ENCODE results near the gene NUFIP1. TPM values are rescaled to one million over a fixed set of nuclear protein-coding genes. Genes with fewer than 3 reads are reported as not detected.

Gene NUFIP1
- polyA plus RNA-seq, 2 donors = 1.8 to 3.0 TPM

DNA sequence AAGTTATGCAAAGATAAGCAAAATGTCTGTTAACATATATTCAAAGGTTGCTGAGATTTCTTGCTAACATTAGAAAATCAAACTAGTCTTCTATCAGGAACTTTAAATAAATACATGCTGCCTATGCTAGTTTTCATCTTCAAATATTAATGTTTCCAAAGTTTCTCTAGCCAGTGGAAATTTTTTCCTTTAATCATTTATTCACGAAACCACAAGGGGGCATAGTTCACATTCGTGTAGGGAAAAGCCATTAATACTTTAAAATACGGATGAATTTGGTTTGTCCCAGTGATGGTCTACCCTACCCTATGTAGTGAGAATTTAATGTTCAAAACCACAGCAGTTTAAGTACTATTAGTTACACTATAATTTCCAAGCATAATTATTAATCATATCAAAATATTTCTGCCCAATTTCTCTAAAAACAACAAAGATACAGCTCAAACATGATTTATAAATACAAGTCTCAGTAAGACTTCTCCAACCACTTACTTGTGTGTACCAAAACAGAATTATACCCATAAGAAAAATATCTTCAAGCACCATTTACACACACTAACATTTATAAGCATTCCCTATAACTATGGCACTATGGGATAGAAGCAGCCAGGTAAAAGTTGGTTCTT is 16.2 kb downstream of the NUFIP1 start:
- no peak overlapping the region for H3K27ac ChIP-seq (ENCODE audit: low read depth in 2 of 2, low read length in 1 of 2)
- H3K4me1 ChIP-seq (ENCODE audit: control insufficient read depth in 2 of 2, insufficient read depth in 2 of 2, low read length in 1 of 2) = no peaks in the 10 kb centered on the region
- H3K36me3 ChIP-seq (ENCODE audit: control insufficient read depth in 2 of 2, insufficient read depth in 2 of 2, low read length in 1 of 2) = peaks cover 0 to 3% of the 10 kb centered on the region in 2 donors
- WGBS, 2 donors = 9 to 12% methylated on average over 3 of the region's 3 CpGs
- H3K27me3 ChIP-seq (ENCODE audit: control insufficient read depth in 1 of 2, insufficient read depth in 2 of 2, low read length in 2 of 2) = no peaks in the 10 kb centered on the region
- no peak overlapping the region for H3K4me3 ChIP-seq (ENCODE audit: low read depth in 1 of 2, low read length in 2 of 2)
- H3K9me3 ChIP-seq (ENCODE audit: control insufficient read depth in 2 of 2, insufficient read depth in 1 of 2, low read depth in 1 of 2, low read length in 1 of 2) = no peaks in the 10 kb centered on the region

DNA sequence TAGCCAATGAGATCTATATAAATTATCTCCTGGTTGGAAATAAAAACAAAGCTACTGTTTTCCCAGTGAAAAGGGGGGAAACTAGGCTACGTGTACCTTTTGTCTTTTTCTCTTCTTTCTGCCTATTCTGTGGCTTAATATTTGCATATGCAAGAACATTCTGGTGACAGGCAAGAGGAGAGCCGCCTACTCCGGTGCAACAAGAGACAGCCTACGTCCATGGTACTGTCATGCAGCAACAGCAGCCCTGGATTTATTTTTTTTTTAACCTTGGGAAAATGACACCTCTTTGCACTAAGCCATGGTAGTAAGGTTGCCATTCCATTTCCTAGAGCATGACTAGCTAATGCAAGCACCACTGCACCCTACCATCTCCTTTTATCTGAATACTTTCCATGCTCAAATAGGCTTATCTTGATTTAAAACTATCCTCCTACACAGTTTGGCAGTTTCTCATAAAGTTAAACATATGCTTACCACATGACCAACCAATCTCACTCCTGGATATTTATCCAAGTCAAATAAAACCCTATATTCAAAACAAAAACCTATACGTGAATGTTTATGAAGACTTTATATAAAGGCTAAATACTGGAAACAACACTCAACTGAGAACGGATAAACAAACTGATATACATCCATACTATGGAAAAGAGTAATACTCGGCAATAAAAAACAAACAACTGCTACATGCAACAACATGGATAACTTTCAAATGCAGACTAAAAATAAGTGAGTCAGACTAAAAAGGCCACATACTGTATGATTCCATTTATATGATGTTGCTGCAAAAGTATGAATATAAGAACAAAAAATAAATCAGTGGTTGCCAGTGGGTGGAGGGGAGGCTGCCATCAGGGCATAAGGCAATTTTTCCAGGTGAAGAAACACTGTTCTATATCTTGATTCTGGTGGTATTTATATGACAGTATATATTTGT is 17.3 kb downstream of the NUFIP1 start:
- Histone ChIP-seq H3K9me3 (ENCODE audit: control insufficient read depth in 2 of 2, insufficient read depth in 1 of 2, low read depth in 1 of 2, low read length in 1 of 2) (no peaks in the 10 kb centered on the region), H3K36me3 (ENCODE audit: control insufficient read depth in 2 of 2, insufficient read depth in 2 of 2, low read length in 1 of 2) (peaks cover 0 to 3% of the 10 kb centered on the region in 2 donors), H3K4me3 (ENCODE audit: low read depth in 1 of 2, low read length in 2 of 2) (no peak overlapping the region), H3K27ac (ENCODE audit: low read depth in 2 of 2, low read length in 1 of 2) (no peak overlapping the region), H3K4me1 (ENCODE audit: control insufficient read depth in 2 of 2, insufficient read depth in 2 of 2, low read length in 1 of 2) (no peaks in the 10 kb centered on the region), H3K27me3 (ENCODE audit: control insufficient read depth in 1 of 2, insufficient read depth in 2 of 2, low read length in 2 of 2) (no peaks in the 10 kb centered on the region)
- 82 to 88% methylated on average over 7 of the region's 7 CpGs for WGBS, 2 donors

DNA sequence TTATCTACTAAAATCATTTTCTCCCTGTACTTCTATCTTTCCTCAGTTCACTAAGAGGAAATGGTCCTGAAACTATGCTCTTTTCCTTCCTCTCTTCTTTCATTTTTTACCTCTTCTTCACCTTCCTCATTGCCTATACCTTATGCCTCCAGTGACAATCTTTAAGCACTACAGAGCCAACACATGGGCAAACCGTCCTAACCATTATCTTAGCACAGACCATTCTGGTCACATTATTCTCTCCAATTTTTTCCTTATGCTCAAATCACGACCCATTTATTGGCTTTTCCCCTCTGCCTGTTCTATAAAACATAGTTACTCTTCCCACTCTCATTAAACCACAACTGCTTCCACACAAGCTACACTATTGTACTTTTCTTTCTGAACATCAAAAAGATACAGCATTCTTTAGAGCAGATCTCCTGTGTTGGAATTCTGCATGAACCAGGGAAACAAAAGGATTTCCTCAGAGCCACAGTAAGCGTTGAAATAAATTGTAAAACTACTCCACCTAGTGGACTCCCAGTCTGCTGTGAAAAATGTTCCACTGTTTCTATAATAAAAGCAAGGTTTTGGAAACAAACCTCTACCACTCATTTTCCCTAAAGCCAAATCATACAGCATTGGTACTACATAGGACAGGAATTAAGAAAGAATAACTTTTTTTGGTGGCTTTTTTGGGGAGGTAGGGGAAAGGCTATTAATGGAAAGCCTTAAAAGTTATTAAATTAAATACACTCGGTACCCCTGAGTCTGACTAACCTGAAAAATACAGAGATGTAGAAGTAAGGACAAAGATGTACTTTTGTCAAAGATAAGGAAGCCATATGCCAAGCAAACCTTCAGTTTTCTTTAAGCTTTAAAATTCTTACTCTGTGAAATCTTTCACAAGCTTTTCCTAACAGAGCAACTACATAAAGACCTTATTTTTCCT is 19.5 kb downstream of the NUFIP1 start:
- H3K27me3 ChIP-seq (ENCODE audit: control insufficient read depth in 1 of 2, insufficient read depth in 2 of 2, low read length in 2 of 2) = no peaks in the 10 kb centered on the region
- H3K36me3 ChIP-seq (ENCODE audit: control insufficient read depth in 2 of 2, insufficient read depth in 2 of 2, low read length in 1 of 2) = peaks cover 0 to 3% of the 10 kb centered on the region in 2 donors
- no peaks in the 10 kb centered on the region for H3K9me3 ChIP-seq (ENCODE audit: control insufficient read depth in 2 of 2, insufficient read depth in 1 of 2, low read depth in 1 of 2, low read length in 1 of 2)
- no peak overlapping the region for H3K27ac ChIP-seq (ENCODE audit: low read depth in 2 of 2, low read length in 1 of 2)
- H3K4me3 ChIP-seq (ENCODE audit: low read depth in 1 of 2, low read length in 2 of 2) = no peak overlapping the region
- no peaks in the 10 kb centered on the region for H3K4me1 ChIP-seq (ENCODE audit: control insufficient read depth in 2 of 2, insufficient read depth in 2 of 2, low read length in 1 of 2)
- WGBS, 2 donors = 49 to 55% methylated on average over 4 of the region's 4 CpGs

DNA sequence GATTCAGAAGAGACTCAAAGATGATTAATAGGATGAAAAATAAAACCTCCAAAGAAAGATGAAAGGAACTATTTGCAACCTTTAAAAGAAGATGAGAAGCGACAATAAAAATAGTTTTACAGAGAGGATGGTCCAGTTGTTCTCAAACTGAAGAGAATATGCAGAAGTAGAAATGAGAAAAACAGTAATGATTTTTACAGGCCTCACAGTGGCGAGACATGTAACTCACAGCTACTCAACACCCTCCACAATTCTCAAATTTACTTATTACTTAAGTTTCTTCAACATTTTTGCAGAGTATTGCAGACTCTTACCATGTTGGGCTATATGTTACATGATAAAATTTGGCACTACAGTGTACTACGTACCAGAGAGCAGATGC is 20.8 kb downstream of the NUFIP1 start:
- 82 to 90% methylated on average over 3 of the region's 3 CpGs for WGBS, 2 donors
- Histone ChIP-seq H3K27me3 (ENCODE audit: control insufficient read depth in 1 of 2, insufficient read depth in 2 of 2, low read length in 2 of 2) (no peaks in the 10 kb centered on the region), H3K4me3 (ENCODE audit: low read depth in 1 of 2, low read length in 2 of 2) (no peak overlapping the region), H3K9me3 (ENCODE audit: control insufficient read depth in 2 of 2, insufficient read depth in 1 of 2, low read depth in 1 of 2, low read length in 1 of 2) (no peaks in the 10 kb centered on the region), H3K36me3 (ENCODE audit: control insufficient read depth in 2 of 2, insufficient read depth in 2 of 2, low read length in 1 of 2) (peaks cover 0 to 4% of the 10 kb centered on the region in 2 donors), H3K27ac (ENCODE audit: low read depth in 2 of 2, low read length in 1 of 2) (no peak overlapping the region), H3K4me1 (ENCODE audit: control insufficient read depth in 2 of 2, insufficient read depth in 2 of 2, low read length in 1 of 2) (no peaks in the 10 kb centered on the region)

DNA sequence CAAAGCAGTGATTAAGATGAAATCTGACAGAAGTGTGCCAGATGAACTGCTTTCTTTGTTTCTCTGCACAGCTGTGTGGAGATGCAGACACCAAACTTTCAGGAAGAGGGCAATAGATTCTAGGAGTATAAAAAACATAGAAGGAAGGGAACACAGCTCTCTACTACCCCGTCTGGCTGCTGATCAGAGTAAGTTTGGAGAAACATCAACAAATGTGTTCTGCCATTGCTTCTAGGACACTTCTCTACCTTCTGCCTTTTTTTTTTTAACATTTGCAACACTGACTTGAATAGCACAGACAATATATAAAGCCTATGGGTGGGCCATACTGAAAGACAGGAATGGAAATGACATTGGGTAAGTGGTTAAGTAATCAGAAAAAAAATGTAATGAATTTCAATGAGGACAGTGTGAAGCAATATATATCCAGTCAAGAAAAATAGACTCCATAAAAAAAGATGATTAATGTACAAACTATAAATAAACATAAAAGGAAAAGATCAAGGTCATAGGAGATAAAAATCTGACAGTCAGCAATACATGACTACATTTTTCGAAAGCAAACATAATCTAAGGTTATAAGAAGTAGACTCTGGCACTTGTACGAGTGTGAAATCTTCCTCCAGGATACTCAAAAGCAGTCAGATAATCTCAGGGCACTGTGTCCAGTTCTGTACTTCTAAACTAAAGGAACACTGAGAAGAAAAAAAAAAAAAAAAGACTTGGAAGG is 21.4 kb downstream of the NUFIP1 start:
- Histone ChIP-seq H3K4me3 (ENCODE audit: low read depth in 1 of 2, low read length in 2 of 2) (no peak overlapping the region), H3K27me3 (ENCODE audit: control insufficient read depth in 1 of 2, insufficient read depth in 2 of 2, low read length in 2 of 2) (no peaks in the 10 kb centered on the region)
- WGBS, 2 donors = 56 to 58% methylated on average over 3 of the region's 3 CpGs

DNA sequence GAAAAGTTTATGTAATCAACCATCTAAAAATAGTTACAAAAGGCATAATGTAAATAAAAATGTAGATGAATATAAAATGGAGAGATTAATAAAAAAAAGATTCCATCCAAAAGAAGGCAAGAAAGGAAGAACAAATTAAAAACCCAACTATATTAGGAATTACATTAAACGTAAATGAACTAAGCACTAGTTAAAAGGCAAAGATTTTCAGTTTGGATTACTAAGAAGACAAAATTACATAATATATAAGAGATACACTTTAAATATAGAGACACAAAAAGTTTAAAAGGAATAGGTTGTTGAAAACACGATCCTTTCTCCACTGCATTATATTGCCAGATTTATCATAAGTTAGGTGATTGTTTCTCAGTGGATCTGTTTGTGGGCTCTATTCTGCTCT is 27.3 kb downstream of the NUFIP1 start:
- no peak overlapping the region for H3K27ac ChIP-seq (ENCODE audit: low read depth in 2 of 2, low read length in 1 of 2)
- peaks cover 2 to 6% of the 10 kb centered on the region in 2 donors for H3K36me3 ChIP-seq (ENCODE audit: control insufficient read depth in 2 of 2, insufficient read depth in 2 of 2, low read length in 1 of 2)
- H3K4me1 ChIP-seq (ENCODE audit: control insufficient read depth in 2 of 2, insufficient read depth in 2 of 2, low read length in 1 of 2) = no peaks in the 10 kb centered on the region
- H3K4me3 ChIP-seq (ENCODE audit: low read depth in 1 of 2, low read length in 2 of 2) = no peak overlapping the region
- no peaks in the 10 kb centered on the region for H3K9me3 ChIP-seq (ENCODE audit: control insufficient read depth in 2 of 2, insufficient read depth in 1 of 2, low read depth in 1 of 2, low read length in 1 of 2)
- no peaks in the 10 kb centered on the region for H3K27me3 ChIP-seq (ENCODE audit: control insufficient read depth in 1 of 2, insufficient read depth in 2 of 2, low read length in 2 of 2)
- 98% methylated on average over 2 of the region's 2 CpGs for WGBS, 2 donors

More for the DNA sequence above, 21.4 kb downstream of the NUFIP1 start:
- Histone ChIP-seq H3K4me1 (ENCODE audit: control insufficient read depth in 2 of 2, insufficient read depth in 2 of 2, low read length in 1 of 2) (no peaks in the 10 kb centered on the region), H3K27ac (ENCODE audit: low read depth in 2 of 2, low read length in 1 of 2) (no peak overlapping the region), H3K9me3 (ENCODE audit: control insufficient read depth in 2 of 2, insufficient read depth in 1 of 2, low read depth in 1 of 2, low read length in 1 of 2) (no peaks in the 10 kb centered on the region), H3K36me3 (ENCODE audit: control insufficient read depth in 2 of 2, insufficient read depth in 2 of 2, low read length in 1 of 2) (peaks cover 0 to 4% of the 10 kb centered on the region in 2 donors)

DNA sequence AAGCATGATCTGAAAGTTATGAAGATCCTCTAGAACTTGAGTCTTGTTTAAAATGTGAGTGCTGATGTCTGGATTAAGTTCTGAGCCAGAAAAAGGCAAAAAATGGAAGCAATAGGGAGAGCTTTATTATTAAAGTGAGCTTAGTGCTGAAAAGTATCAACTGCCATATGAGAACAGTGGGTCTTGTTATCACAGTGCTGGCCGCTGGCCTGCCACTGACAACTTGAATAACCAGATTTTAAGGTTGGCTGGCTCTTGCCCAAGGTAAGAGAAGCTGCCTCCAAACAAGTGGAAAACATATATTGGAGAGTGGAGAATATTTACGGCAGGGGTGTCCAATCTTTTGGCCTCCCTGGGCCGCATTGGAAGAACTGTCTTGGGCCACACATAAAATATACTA is 33.9 kb downstream of the NUFIP1 start:
- Histone ChIP-seq H3K4me3 (ENCODE audit: low read depth in 1 of 2, low read length in 2 of 2) (no peak overlapping the region), H3K27ac (ENCODE audit: low read depth in 2 of 2, low read length in 1 of 2) (no peak overlapping the region)
- WGBS, 2 donors = 48 to 55% methylated on average over 3 of the region's 3 CpGs

DNA sequence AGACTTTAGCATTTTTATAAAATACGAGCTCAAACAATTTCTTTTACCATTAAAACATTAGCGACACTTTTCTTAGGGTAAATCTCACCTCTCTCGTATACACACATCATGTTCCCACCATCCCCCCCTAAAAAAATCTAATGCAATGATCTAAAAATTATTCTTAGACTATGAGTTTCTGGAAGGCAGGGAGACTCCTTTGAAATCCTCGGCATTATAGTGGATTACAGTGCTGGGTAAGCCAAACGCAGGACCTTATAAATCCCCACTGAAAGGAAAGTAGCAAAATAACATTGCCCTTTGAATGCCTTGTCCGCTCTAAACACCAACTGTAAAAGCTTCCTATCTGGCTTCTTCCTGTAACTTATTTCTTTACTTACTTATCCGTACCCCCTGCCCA is 35.0 kb downstream of the NUFIP1 start:
- 91 to 92% methylated on average over 7 of the region's 7 CpGs for WGBS, 2 donors
- H3K4me3 ChIP-seq (ENCODE audit: low read depth in 1 of 2, low read length in 2 of 2) = no peak overlapping the region
- H3K27me3 ChIP-seq (ENCODE audit: control insufficient read depth in 1 of 2, insufficient read depth in 2 of 2, low read length in 2 of 2) = no peaks in the 10 kb centered on the region

More for the DNA sequence above, 33.9 kb downstream of the NUFIP1 start:
- Histone ChIP-seq H3K36me3 (ENCODE audit: control insufficient read depth in 2 of 2, insufficient read depth in 2 of 2, low read length in 1 of 2) (peaks cover 0 to 2% of the 10 kb centered on the region in 2 donors), H3K4me1 (ENCODE audit: control insufficient read depth in 2 of 2, insufficient read depth in 2 of 2, low read length in 1 of 2) (no peaks in the 10 kb centered on the region), H3K27me3 (ENCODE audit: control insufficient read depth in 1 of 2, insufficient read depth in 2 of 2, low read length in 2 of 2) (no peaks in the 10 kb centered on the region), H3K9me3 (ENCODE audit: control insufficient read depth in 2 of 2, insufficient read depth in 1 of 2, low read depth in 1 of 2, low read length in 1 of 2) (no peaks in the 10 kb centered on the region)

DNA sequence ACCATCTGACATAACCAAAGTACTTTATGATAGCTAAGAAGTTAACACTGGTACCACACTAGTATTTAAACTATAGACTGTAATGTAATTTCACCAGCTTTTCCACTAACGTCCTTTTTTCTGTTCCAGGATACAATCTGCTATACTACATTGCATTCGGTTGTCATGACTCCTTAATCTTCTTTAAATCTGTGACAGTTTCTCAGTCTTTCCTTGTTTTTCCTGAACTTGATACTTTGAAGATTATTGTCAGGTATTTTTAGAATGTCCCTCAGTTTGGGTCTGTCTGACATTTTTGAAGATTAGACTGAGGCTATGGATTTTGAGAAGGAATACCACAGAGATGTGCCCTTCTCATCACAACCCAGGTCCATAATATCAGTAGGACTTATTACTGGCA is 36.6 kb downstream of the NUFIP1 start:
- no peaks in the 10 kb centered on the region for H3K4me1 ChIP-seq (ENCODE audit: control insufficient read depth in 2 of 2, insufficient read depth in 2 of 2, low read length in 1 of 2)
- WGBS, 2 donors = 89 to 94% methylated on average over 2 of the region's 2 CpGs
- H3K9me3 ChIP-seq (ENCODE audit: control insufficient read depth in 2 of 2, insufficient read depth in 1 of 2, low read depth in 1 of 2, low read length in 1 of 2) = no peaks in the 10 kb centered on the region
- no peaks in the 10 kb centered on the region for H3K36me3 ChIP-seq (ENCODE audit: control insufficient read depth in 2 of 2, insufficient read depth in 2 of 2, low read length in 1 of 2)
- H3K4me3 ChIP-seq (ENCODE audit: low read depth in 1 of 2, low read length in 2 of 2) = no peak overlapping the region
- H3K27me3 ChIP-seq (ENCODE audit: control insufficient read depth in 1 of 2, insufficient read depth in 2 of 2, low read length in 2 of 2) = no peaks in the 10 kb centered on the region
- H3K27ac ChIP-seq (ENCODE audit: low read depth in 2 of 2, low read length in 1 of 2) = no peak overlapping the region

More for the DNA sequence above, 35.0 kb downstream of the NUFIP1 start:
- Histone ChIP-seq H3K4me1 (ENCODE audit: control insufficient read depth in 2 of 2, insufficient read depth in 2 of 2, low read length in 1 of 2) (no peaks in the 10 kb centered on the region), H3K27ac (ENCODE audit: low read depth in 2 of 2, low read length in 1 of 2) (no peak overlapping the region), H3K36me3 (ENCODE audit: control insufficient read depth in 2 of 2, insufficient read depth in 2 of 2, low read length in 1 of 2) (peaks cover 0 to under 1% of the 10 kb centered on the region in 2 donors), H3K9me3 (ENCODE audit: control insufficient read depth in 2 of 2, insufficient read depth in 1 of 2, low read depth in 1 of 2, low read length in 1 of 2) (no peaks in the 10 kb centered on the region)

Measured in esophagus (tissue), 2 donors.